Activated gamma-delta T cell (primary cell): ENCODE results near the gene NEDD4L.

ENCODE experiments used
- DNase-seq: peaks from one replicate; lab custom pipeline; 2025; lab: John Stamatoyannopoulos, UW

Gene NEDD4L

DNA sequence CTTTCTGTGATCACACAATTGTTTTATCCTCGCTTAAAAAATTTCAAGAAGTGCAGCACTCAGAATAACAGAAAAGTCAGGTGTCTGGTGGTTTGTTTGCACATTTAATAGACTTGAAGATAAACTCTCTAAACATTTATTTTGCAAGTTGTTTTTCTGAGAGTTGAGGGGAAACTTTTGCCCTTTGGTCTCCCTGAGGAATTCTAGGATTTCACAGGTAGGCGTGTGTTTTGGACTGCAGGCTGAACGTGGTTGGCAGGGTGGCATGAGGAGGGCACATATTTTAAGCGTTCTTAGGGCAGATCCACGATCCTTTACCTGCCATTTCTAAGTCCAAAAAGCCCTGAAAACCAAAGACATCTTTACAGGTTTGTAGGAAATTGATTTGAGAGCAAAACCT, 188.6 kb downstream of the NEDD4L start:
- DNase-seq, result no peak

DNA sequence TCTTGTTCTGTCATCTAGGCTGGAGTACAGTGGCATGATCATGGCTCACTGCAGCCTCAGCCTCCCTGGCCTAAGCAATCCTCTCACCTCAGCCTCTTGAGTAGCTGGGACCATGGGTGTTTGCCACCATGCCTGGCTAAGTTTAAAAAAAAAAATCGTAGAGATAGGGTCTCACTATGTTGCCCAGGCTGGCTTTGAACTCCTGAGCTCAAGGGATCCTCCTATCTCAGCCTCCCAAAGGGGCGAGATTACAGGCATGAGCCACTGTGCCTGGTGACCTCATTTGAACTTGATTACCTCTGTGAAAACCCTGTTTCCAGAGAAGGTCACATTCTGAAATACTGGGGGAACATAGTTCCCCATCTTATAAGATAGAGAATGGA, 190.3 kb downstream of the NEDD4L start:
- DNase-seq, result no peak

DNA sequence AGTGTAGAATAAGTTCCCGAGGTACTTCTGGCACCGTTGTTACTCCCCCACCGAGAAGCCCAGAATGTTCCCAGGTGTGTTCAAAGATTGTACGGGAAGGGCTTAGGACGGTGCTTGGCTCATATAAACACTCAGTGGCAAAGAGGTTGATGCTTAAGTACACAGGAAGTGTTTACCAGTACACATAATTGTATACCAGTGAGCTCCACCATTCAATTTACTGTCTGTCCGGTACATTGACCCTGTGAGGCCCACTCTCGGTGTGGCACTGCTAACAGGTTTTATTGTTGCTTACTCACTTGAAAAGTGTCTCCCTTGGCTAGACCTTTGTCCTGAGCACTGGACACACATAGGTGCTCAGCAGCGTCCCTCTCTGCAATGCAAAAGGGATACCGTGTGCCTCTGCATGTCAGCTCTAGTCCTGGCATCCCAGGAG, 191.0 kb downstream of the NEDD4L start:
- DNase-seq, result no peak

DNA sequence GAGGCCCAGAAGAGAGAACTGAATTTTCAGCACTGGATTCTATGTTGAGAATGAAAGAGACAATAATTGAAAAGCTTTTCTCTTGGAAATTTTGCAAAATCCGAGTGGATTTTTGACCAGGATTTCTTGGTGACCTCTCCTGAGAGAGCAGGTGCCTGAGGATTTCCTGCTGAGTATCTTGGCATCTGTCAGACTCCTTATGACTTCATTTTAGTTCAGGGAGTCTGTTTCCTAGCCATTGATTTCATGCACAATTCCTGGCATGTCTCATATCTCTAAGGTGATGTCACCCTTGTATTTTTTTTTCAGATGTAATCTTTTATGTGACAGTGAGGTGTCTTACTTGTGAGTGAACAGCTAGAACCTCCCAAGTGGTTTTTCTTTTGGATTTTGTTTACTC, 195.9 kb downstream of the NEDD4L start:
- DNase-seq, result no peak

DNA sequence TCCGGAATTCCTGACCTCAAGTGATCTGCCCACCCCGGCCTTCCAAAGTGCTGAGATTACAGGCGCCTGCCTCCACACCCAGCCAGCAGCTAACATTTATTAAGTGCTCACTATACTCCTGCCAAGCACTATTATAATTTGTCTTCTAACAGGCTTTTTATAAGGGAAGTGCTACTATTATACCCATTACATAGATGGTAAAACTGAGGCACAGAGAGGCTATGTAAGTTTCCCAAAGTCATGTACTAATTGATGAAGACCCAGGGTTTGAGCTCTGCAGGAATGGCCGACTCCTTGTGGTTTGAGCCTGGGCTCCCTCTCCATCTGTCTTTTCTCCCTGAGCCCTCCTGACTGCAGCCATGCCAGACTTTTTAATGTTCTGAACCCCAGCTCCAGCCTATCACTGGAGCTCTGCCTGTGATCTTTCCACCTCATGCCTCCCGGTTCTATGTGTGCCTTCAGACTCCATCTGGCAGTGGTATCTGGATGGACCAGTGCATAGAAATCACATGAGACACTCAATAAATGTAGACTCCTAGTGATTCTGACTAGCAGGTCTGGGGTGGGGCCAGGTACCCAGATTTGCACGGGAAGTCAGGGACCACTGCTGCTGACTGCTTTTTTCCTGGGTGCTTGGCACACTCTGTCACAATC, 197.1 kb downstream of the NEDD4L start:
- DNase-seq, result no peak

DNA sequence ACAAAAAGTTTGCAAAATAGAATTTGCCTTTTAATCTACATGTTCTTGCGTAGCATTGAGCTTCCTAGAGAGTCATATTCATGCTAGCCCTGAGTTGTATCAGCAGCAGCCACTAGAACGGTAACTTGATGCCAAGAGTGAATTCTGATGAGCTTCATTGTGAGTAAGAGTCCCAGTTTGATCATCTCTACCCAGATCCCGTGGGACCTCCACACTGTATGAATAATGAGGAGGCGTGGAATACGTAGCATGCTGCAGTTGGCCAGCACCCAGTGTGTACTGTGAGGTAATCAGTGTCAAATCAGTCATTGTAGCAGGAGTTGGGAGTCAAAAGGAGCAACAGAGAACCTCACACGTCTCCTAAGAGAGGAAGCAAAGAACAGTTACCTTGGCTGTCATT, 197.9 kb downstream of the NEDD4L start:
- DNase-seq, result no peak

DNA sequence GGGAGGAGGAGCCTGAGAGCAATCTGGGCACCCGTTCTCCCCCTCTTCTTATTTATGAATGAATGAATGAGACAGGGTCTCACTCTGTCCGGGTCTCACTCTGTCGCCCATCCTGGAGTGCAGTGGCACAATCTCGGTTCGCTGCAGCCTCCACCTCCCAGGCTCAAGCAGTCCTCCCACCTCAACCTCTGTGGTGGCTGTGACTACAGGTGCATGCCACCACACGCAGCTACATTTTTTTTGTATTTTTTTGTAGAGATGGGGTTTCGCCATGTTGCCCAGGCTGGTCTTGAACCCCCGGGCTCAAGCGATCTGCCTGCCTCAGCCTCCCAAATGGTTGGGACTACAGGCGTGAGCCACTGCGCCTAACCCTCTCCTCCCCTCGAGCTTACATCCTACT, 198.4 kb downstream of the NEDD4L start:
- DNase-seq, result no peak

DNA sequence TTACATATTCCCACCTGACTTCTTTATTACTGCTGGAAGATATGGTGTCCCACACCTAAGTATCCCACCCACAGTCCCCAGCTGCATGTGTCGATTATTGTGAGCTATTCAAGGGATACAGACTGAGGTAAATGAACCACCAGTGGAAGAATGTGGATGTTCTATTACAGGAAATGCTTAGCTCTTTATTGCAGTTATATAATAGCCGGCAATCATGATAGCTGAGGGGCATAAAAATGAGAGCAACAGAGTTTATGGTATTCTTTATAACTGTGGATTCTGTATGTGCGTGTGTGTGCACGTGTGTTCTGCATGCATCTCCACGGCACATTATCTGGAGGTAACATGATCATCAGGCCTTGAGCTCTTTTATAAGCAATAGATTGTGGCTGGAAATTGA, 198.9 kb downstream of the NEDD4L start:
- DNase-seq, result no peak

DNA sequence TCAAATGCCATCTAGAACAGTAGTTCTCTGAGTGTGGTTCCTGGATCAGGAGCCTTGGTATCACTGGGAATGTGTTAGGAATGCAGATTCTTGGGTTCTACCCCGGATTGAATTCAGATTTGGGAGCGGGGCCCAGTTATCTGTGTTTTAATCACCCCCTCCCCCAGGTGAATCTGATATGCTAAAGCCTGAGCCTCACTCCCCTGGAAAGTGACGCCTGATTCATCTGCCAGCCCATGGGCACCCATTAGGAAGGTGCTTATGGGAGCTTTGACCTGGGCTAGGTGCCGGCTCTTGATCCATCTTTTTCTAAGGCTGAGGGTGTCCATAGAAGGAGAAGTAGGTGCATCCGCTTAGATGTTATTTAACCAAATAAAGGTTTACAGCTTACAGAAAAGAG, 199.4 kb downstream of the NEDD4L start:
- no peak for DNase-seq

DNA sequence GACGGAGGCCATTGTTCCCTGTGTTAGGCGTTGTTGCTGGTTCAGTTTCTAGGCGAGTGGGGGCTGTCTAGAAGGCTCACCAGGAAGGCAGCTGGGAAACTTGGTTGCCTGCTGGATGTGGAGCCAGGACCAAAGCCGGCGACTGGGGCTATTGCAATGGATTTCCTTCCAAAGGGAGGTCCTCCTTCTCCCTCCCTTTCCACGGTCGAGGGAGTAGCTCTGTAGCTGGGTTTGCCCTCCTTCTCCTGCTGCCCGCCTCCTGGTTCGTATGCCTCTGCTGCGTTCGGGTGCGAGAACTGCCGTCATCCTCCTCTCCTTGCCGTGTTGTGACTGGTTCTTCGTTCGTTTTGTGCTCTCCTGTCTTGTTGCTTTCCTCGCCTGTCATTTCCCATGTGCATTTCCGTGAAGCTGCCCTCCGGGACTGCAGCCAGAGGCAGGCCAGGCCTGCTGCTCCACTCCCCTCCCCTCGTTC, 203.4 kb downstream of the NEDD4L start:
- DNase-seq, result no peak

DNA sequence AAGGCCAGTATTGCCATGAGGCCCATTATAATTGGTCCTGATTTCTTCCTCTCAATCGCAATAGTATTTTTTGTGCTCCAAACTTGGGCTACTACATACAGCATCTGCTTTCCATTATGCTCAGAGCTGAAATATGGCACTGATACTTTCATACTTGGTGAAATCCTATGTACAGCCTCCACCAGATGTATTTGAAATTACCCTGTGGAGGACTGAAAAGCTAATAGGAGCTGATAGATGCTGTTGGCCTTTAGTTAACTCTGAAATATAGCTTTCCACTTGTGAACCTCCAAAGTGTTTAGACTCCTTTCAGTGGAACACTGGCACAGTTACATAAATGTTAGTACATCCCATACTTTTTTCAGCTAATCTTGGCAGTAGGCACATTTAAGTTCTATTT, 205.7 kb downstream of the NEDD4L start:
- DNase-seq, result no peak

DNA sequence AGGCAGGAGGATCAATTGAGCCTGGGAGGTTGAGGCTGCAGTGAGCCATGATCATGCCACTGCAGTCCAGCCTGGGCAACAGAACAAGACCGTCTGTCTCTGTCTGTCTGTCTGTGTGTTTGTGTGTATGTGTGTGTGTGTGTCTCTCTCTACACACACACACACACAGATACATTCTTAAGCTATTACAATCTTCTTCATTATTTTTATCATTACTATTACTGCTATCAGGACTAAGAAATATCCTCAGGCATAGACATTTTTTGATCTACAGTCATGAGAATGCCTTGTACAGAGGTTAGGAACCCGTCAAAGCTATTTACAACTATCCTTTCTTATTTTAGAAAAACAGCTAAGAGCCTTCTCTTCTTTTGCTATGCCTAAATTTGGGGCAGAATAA, 207.4 kb downstream of the NEDD4L start:
- DNase-seq, result no peak

DNA sequence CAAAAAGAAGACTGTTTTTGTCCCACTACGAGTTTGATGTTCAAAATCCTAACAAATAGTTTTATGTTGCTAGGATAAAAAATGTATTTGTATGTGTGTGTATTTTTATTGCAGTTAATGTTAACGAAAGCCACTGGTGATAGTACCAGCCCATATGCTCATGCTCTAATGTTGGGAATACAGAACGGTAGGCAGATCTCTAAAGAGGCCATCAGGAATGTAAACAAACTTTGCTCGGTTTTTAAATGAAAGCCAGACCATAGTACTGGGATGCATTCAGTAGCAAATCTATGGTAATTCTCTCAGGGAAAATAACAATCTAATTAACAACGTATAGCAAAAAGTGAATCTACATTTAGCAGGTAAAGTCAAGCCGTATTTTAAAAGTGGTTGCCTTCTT, 208.1 kb downstream of the NEDD4L start:
- no peak for DNase-seq

DNA sequence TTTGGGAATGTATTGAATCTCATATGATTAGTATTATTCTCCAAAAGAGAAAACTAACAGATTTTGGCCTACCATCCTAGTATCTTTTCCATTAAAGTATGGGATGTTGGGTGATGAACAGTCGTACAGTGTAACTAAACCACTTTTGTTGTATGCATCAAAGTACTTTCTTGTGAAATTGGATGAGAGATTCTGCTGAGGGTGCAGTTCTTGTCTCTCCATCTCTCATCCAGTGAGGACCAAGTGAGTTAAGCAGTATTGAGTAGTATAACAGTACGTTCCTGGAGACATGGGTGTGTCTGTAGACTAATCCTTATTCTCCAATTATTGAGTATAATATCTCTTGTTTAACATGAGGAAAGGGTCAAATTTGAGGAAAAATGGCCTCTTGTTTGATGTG, 209.3 kb downstream of the NEDD4L start:
- DNase-seq, result no peak

DNA sequence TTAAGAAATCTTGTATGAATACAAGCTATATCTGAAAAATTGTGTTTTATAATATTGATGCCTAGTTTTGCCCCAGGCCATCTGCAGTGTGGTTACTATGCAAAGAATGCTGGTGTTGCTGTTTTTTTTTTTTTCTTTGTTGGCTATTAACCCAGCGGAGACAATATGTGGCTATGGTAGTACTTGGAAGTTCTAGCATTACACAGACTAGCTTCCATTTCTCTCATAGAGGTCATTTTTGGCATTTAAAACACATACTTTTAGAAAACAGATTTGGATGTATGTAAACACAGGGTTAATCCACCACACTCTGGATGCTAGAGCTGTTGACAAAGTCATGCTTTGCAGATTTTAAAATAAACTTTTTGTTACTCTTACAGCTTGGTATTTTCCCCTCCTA, 209.8 kb downstream of the NEDD4L start:
- DNase-seq, result no peak

DNA sequence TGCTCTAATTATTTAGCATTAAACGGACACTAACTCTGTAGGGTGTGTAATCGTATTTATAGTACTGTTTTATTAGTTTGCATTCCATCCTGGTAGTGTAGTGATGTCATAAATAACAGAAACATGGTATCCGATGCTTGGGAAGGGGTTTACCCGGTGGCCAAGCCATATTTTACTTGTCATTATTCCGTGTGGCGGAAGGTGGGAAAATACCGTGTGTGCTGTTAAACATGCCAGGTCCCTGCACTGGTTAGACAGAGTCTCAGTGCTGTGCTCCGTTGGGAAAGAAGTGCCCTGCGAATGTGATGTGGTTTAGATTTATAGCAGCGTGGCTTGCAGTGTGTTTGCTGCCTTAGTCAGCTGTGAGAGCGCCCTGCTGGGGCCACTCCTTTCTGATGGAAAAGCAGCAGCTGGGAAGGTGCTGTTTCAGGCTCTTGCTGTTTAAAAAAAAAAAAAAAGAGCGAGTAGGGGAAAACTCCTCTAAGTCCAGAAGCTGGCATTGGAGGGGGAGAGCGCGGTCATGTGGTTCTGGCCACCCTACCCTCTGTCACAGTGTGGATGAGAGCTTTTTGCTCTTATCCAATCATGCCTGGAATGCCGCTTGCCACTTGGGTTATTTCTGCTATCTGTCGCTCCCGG, 211.0 kb downstream of the NEDD4L start:
- no peak for DNase-seq

DNA sequence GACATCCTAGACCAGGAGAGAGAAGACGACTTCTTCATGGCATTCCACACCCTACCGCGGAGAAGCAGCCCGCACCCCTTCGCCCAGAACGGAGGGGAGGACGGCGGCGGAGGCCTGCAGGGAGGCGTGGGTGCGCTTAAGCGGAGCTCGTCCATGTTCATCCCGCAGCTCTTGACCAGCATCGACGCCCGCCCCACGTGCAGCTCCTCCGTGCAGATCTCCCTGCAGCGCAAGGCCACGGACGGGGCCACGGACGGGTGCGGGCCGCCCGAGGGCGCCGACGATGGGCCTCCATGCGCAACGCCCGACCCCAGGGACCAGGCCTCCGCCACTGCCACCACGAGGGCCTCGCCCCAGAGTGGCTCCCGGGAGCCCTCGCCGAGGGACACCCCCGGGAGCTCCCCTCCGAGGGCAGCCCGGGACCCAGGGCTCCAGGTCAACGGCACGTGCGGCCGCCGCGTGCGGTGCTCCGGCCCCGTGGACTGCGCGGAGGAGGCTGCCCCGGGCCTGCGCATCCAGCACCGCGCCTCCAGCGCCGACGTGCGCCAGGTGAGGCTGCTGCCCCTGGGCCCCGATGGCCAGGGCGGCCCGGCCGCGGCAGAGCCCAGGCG, 211.8 kb downstream of the NEDD4L start:
- peak; percentile 15 for DNase-seq

DNA sequence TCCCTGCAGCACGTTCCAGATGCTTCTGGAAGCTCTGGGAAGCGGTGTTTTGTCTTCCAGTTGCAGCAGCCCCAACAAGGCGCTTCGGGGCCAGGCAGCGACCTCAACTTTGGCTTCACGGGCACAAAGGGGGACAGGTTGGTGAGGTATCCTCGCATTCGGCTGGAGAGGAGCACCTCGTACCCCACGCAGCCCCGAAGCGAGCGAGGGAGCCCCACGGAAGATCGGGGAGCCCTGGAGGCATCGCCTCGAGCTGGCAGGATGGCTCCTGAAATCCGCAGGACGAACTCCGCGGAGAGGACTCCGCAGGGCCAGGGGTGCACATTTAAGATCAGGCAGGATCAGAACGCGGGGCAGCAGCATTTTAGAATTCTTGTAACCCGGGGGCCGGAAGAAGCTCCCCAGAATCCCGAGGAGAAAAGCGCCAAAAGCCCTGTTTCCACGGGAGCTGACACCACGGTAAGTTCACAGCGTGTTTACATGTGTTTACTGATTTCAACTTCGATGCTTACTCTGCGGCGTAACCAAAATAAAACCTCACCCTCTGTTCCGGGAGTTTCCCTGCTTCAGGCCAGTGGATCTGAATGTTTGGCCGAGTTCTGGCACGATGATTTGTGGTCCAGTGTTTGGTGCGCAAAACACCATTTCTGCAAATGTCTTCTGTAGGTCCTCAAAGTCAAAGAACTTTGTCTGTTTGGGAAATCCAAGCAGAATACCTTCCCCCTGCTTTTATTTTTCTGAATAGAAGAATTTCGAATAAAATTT, 212.5 kb downstream of the NEDD4L start:
- peak; percentile 5 for DNase-seq

DNA sequence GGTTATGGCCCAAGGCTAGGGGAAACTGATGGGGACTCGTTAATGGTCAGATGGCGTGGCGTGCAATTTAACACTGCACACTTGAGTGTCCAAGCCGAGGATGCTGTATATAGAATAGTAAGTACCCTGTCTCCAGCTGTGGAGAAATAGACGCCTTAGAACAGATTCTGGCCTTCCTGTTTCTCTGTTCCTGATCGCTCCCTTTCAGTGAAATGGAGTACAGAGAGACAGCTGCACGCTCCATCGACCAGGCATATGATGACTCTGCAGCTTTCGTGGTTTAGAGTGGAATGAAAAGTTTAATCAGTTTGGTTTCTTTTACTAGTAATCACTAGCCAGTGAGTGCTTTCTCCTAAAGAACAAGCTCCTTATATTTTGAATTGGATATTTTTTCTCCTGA, 213.4 kb downstream of the NEDD4L start:
- DNase-seq, result no peak

DNA sequence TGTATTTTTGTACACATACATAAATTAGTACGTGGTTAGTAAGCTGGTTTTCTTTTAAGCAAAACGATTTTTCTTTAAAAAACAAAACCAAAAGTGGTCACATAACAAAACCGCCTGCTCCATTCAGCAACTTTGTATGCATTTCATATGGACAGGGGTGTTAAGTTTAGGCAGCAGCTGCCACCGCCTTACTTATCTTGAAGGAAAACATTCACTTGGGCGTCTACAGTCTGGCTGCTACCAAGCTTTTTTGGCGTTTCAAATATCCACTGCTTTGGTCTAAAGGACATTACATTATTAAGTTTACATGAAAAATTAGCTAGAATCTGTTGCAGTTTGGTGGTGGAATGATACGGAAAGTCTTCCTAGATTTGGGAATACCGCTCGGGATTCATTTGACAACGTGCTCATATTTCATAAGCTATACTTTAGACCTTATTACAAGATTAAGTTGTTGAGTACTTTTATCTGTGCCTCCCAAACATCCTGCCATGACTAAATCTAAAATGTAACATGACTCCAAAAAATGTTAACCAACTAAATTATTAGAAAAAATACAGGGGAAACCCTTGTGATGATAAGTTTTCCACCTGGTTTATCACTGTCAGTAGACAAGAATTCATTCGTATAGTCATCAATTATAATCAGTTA, 214.8 kb downstream of the NEDD4L start:
- DNase-seq, result no peak

DNA sequence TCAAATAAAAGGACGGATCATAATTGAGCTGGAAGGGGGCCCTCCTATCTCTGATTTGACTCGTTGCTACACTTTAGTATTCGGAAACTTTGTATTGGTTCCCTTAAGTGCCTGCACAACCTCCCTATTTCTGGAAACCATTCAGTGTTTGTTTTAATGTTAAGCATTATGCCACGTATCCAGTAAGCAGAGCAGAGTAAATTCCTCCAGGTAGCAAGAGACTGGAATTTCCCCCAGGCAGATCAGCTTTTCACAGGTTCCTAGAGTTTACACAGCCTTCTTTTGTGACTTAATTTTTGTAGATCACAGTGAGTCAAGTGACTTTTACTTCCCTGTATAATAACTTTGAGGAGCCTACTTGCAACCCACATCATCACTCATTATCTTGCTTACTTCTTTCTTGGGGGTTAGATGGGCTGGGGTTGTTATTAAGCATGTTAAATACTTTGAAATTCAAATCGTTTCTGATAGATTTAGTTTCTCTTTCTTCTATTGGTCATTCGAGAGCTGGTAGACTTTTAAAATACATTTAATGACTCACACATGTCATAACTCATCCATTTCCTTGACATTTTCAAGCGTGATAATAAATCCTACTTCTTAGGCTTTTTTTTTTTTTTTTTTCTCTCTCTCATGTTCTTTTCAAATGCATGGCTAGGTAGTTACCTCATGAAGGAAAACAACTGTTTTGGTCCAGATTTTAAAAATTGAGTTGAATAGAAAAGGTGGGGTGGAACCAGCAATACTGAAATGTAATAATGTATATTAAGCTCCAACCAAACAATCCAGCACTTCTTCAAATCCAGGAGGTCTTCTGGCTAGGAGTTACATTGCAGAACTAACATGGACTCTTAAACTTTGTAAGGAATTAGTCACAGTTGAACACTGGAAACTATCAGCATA, 219.3 kb downstream of the NEDD4L start:
- DNase-seq, result no peak
